Measurements from ENCODE around the gene SARNP.

DNA sequence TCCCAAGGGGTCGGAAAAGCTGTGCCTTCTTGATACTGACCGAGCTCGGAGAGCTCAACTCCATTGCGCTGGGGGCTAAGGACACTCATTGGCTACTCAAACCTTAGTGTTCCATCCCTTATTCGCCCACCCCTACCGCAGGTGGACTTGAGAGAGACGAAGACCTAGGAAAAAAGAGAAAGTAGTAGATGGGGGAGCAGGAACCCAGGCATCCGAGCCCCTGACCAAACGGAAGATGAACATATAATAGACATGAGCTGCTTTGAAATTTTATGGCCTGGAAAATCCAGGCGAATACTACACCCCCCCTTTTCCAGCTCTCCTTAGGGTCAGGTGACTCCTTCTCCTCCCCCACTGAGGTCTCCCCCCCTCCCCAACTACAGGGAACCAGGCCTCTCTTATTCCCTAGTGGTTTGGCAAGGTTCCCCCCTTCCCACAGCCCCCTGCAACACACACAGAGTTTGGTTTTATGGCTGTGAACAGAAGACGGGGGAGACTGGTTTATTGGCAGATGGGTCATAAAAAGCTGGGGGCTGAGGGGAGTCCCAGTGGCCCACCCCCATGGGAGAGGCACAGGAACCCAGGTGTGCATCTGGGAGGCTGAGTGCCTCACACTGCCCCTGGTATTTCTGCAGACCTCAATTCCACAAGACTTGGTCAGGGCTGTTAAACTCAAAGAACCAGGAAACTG lies 73.0 kb downstream of the SARNP start:
- TF ChIP-seq NRF1 (IDR thresholded peaks at IDR 0.05; ENCODE audit: low read depth, low read length) (no peak), POLR2AphosphoS5 (IDR thresholded peaks at IDR 0.05; ENCODE audit: low read depth, low read length) (no peak), RXRA (IDR thresholded peaks at IDR 0.05; ENCODE audit: borderline replicate concordance, low read depth) (no peak), YY1 (IDR thresholded peaks at IDR 0.05; ENCODE audit: low read depth) (no peak), TCF12 (IDR thresholded peaks at IDR 0.05) (no peak), SMC3 (IDR thresholded peaks at IDR 0.05; ENCODE audit: low read depth, low read length) (no peak), TAF1 (IDR thresholded peaks at IDR 0.05; ENCODE audit: borderline replicate concordance, low read depth, low read length) (no peak), RCOR1 (IDR thresholded peaks at IDR 0.05; ENCODE audit: low read length) (no peak), EP300 (IDR thresholded peaks at IDR 0.05; ENCODE audit: borderline replicate concordance in 1 of 2, low read depth in 1 of 2, low read length in 1 of 2) (no peak), MEF2A (IDR thresholded peaks at IDR 0.05; ENCODE audit: borderline replicate concordance, low read depth) (no peak)
- TF ChIP-seq, protein P1, sequence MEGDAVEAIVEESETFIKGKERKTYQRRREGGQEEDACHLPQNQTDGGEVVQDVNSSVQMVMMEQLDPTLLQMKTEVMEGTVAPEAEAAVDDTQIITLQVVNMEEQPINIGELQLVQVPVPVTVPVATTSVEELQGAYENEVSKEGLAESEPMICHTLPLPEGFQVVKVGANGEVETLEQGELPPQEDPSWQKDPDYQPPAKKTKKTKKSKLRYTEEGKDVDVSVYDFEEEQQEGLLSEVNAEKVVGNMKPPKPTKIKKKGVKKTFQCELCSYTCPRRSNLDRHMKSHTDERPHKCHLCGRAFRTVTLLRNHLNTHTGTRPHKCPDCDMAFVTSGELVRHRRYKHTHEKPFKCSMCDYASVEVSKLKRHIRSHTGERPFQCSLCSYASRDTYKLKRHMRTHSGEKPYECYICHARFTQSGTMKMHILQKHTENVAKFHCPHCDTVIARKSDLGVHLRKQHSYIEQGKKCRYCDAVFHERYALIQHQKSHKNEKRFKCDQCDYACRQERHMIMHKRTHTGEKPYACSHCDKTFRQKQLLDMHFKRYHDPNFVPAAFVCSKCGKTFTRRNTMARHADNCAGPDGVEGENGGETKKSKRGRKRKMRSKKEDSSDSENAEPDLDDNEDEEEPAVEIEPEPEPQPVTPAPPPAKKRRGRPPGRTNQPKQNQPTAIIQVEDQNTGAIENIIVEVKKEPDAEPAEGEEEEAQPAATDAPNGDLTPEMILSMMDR (IDR thresholded peaks at IDR 0.05): no peak
- TF ChIP-seq, protein P2, sequence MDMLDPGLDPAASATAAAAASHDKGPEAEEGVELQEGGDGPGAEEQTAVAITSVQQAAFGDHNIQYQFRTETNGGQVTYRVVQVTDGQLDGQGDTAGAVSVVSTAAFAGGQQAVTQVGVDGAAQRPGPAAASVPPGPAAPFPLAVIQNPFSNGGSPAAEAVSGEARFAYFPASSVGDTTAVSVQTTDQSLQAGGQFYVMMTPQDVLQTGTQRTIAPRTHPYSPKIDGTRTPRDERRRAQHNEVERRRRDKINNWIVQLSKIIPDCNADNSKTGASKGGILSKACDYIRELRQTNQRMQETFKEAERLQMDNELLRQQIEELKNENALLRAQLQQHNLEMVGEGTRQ (IDR thresholded peaks at IDR 0.05; ENCODE audit: borderline replicate concordance, low read depth, low read length): no peak
- TF ChIP-seq, protein P3, sequence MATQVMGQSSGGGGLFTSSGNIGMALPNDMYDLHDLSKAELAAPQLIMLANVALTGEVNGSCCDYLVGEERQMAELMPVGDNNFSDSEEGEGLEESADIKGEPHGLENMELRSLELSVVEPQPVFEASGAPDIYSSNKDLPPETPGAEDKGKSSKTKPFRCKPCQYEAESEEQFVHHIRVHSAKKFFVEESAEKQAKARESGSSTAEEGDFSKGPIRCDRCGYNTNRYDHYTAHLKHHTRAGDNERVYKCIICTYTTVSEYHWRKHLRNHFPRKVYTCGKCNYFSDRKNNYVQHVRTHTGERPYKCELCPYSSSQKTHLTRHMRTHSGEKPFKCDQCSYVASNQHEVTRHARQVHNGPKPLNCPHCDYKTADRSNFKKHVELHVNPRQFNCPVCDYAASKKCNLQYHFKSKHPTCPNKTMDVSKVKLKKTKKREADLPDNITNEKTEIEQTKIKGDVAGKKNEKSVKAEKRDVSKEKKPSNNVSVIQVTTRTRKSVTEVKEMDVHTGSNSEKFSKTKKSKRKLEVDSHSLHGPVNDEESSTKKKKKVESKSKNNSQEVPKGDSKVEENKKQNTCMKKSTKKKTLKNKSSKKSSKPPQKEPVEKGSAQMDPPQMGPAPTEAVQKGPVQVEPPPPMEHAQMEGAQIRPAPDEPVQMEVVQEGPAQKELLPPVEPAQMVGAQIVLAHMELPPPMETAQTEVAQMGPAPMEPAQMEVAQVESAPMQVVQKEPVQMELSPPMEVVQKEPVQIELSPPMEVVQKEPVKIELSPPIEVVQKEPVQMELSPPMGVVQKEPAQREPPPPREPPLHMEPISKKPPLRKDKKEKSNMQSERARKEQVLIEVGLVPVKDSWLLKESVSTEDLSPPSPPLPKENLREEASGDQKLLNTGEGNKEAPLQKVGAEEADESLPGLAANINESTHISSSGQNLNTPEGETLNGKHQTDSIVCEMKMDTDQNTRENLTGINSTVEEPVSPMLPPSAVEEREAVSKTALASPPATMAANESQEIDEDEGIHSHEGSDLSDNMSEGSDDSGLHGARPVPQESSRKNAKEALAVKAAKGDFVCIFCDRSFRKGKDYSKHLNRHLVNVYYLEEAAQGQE (IDR thresholded peaks at IDR 0.05; ENCODE audit: low read depth, low read length): no peak

All from SK-N-SH (cell line).